Measurements from ENCODE around the gene RARRES2. TPM values are rescaled to one million over a fixed set of nuclear protein-coding genes. Genes with fewer than 3 reads are reported as not detected.

The RARRES2 gene
- polyA plus RNA-seq, 2 of the 4 experiments (the other 2 are of a cell fraction): not detected

DNA sequence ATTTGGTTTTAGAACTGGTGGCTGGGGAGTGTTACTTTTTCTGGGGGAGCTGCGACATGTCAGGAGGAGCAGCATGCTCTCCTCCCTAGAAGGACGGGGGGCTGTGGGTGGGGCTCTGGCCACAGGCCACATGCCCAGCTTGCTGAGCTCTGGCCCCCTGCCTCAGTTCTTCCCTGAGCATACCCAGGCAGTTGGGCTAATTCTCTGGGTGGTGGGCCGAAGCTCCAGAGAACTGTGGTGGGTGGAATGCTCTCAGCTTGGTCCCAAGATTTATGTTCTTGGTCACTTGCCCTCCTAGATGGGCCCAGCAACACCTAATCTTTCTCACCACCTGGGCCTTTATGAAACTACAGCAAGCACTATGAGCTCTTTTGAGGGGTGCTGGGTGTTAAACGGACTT, 32.6 kb upstream of the RARRES2 start (continued):
- TF ChIP-seq, protein P1, sequence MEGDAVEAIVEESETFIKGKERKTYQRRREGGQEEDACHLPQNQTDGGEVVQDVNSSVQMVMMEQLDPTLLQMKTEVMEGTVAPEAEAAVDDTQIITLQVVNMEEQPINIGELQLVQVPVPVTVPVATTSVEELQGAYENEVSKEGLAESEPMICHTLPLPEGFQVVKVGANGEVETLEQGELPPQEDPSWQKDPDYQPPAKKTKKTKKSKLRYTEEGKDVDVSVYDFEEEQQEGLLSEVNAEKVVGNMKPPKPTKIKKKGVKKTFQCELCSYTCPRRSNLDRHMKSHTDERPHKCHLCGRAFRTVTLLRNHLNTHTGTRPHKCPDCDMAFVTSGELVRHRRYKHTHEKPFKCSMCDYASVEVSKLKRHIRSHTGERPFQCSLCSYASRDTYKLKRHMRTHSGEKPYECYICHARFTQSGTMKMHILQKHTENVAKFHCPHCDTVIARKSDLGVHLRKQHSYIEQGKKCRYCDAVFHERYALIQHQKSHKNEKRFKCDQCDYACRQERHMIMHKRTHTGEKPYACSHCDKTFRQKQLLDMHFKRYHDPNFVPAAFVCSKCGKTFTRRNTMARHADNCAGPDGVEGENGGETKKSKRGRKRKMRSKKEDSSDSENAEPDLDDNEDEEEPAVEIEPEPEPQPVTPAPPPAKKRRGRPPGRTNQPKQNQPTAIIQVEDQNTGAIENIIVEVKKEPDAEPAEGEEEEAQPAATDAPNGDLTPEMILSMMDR (IDR thresholded peaks at IDR 0.05): no peak
- TF ChIP-seq EP300 (IDR thresholded peaks at IDR 0.05) (no peak), TFCP2L1 (CRISPR knock-in tag; IDR thresholded peaks at IDR 0.05) (no peak), FOSL2 (IDR thresholded peaks at IDR 0.05) (no peak), FOSL2 (CRISPR knock-in tag; IDR thresholded peaks at IDR 0.05) (no peak), EHMT2 (IDR thresholded peaks at IDR 0.05; ENCODE audit: low read depth) (no peak), MAZ (IDR thresholded peaks at IDR 0.05; ENCODE audit: borderline replicate concordance, low read depth, low read length) (no peak), GATA3 (IDR thresholded peaks at IDR 0.05; ENCODE audit: borderline replicate concordance) (no peak)

DNA sequence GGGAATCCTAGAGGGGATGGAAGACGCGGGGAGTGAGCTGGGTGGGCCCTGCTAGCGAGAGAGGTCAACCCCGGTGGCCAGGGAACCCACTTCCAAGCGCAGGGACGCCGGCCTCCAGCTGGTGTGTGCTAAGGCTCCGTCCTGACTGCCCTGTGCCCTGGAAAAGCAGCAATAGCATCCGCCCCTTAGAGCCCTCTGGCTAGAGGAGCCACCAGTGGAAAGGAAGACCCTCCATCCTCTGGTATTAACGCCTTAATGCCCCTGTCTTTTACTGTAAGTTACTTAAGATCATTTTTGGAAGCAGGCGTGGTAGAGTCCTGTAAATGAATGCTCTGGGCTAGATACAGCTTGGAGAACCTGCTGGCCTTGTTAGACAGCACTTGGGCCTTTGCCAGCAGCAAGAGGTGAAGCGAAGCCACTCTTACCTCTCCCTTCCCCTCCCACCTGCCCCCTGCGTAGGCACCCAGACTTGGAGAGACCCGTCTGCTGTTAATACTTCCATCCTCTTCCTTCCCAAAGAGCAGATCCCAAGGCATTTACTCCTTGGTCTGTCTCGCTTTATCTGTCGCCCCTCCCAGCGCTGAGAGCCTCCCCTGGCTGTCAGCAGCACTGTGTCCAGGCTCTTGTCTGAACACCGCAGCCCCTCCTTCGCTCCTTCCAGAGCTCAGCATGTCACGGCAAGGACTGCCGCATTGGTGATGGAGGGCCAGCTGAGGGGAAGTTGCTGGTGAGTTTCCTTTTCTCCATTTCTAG, 31.8 kb upstream of the RARRES2 start:
- FAIRE-seq (no peak), ATAC-seq (no peak), DNase-seq (ENCODE audit: low read depth in 1 of 2, low spot score in 1 of 2) (no peak)
- no peak overlapping the region for H3K27ac ChIP-seq
- no peak overlapping the region for H3K4me2 ChIP-seq
- no peaks in the 10 kb centered on the region for H3K9me3 ChIP-seq
- H3K4me1 ChIP-seq: peaks cover 35% of the 10 kb centered on the region
- H3K4me3 ChIP-seq: no peak overlapping the region
- TF ChIP-seq PHF8 (IDR thresholded peaks at IDR 0.05; ENCODE audit: borderline replicate concordance, low read depth) (no peak), MAZ (IDR thresholded peaks at IDR 0.05; ENCODE audit: borderline replicate concordance, low read depth, low read length) (no peak), RNF2 (IDR thresholded peaks at IDR 0.05; ENCODE audit: borderline replicate concordance, low read depth) (no peak), GATA3 (IDR thresholded peaks at IDR 0.05; ENCODE audit: borderline replicate concordance) (no peak)
- TF ChIP-seq, protein P2, sequence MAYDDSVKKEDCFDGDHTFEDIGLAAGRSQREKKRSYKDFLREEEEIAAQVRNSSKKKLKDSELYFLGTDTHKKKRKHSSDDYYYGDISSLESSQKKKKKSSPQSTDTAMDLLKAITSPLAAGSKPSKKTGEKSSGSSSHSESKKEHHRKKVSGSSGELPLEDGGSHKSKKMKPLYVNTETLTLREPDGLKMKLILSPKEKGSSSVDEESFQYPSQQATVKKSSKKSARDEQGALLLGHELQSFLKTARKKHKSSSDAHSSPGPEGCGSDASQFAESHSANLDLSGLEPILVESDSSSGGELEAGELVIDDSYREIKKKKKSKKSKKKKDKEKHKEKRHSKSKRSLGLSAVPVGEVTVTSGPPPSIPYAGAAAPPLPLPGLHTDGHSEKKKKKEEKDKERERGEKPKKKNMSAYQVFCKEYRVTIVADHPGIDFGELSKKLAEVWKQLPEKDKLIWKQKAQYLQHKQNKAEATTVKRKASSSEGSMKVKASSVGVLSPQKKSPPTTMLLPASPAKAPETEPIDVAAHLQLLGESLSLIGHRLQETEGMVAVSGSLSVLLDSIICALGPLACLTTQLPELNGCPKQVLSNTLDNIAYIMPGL (CRISPR knock-in tag; IDR thresholded peaks at IDR 0.05; ENCODE audit: borderline replicate concordance): no peak
- 96% methylated on average over 21 of the region's 21 CpGs for WGBS (ENCODE audit: missing lambda C conversion rate)
- CTCF ChIA-PET: interaction anchor here (1.0 kb wide), 1 partner anchor 18 kb away, joined by 3 read pairs; no protein-coding TSS in a partner anchor
- POLR2A ChIA-PET: no interaction called here

DNA sequence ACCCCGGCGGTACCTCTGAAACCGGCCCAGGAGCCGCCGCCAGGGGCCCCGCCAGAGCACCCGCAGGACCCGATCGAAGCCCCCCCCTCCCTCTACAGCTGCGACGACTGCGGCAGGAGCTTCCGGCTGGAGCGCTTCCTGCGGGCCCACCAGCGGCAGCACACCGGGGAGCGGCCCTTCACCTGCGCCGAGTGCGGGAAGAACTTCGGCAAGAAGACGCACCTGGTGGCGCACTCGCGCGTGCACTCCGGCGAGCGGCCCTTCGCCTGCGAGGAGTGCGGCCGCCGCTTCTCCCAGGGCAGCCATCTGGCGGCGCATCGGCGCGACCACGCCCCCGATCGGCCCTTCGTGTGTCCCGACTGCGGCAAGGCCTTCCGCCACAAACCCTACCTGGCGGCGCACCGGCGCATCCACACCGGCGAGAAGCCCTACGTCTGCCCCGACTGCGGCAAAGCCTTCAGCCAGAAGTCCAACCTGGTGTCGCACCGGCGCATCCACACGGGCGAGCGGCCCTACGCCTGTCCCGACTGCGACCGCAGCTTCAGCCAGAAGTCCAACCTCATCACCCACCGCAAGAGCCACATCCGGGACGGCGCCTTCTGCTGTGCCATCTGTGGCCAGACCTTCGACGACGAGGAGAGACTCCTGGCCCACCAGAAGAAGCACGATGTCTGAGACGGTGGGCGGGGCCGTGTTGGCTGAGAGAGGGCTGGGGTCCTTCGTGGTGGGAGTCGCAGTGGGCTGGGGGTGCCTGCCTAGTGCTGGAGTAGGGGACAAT, 31.0 kb upstream of the RARRES2 start:
- CTCF ChIA-PET: no interaction called here
- no peak overlapping the region for H3K4me2 ChIP-seq
- ATAC-seq (no peak), DNase-seq (ENCODE audit: low read depth in 1 of 2, low spot score in 1 of 2) (no peak), FAIRE-seq (no peak)
- TF ChIP-seq EHF (CRISPR knock-in tag; IDR thresholded peaks at IDR 0.05) (no peak), ZNF302 (CRISPR knock-in tag; IDR thresholded peaks at IDR 0.05) (no peak), RARB (CRISPR knock-in tag; IDR thresholded peaks at IDR 0.05) (no peak), NPAS2 (CRISPR knock-in tag; IDR thresholded peaks at IDR 0.05; ENCODE audit: borderline replicate concordance) (no peak), ZC3H11A (IDR thresholded peaks at IDR 0.05) (no peak), CBX2 (IDR thresholded peaks at IDR 0.05; ENCODE audit: borderline replicate concordance, low read depth) (no peak), FOSL2 (IDR thresholded peaks at IDR 0.05) (no peak), FOSL2 (CRISPR knock-in tag; IDR thresholded peaks at IDR 0.05) (no peak)
- TF ChIP-seq, protein P2 (CRISPR knock-in tag; IDR thresholded peaks at IDR 0.05; ENCODE audit: borderline replicate concordance): no peak
- TF ChIP-seq, protein P3, sequence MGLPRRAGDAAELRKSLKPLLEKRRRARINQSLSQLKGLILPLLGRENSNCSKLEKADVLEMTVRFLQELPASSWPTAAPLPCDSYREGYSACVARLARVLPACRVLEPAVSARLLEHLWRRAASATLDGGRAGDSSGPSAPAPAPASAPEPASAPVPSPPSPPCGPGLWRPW (IDR thresholded peaks at IDR 0.05): no peak
- peaks cover 32% of the 10 kb centered on the region for H3K4me1 ChIP-seq
- POLR2A ChIA-PET: no interaction called here
- no peak overlapping the region for H3K4me3 ChIP-seq
- no peak overlapping the region for H3K27ac ChIP-seq
- H3K9me3 ChIP-seq: no peaks in the 10 kb centered on the region
- WGBS (ENCODE audit: missing lambda C conversion rate): 97% methylated on average over 56 of the region's 79 CpGs

Data from A549 (cell line).